HepG2 (cell line): ENCODE data around the gene RNASE13. TPM values are rescaled to one million over a fixed set of nuclear protein-coding genes. Genes with fewer than 3 reads are reported as not detected.

Source experiments
- ATF7 ChIP-seq, 2 experiments: fragments of 450-650 bp in 1 of 2; sonication (generic) in 1 of 2; formaldehyde crosslinking in 1 of 2; IDR thresholded peaks; 2 replicates each; pipeline versions ENCODE4 v1.4.0 to v1.6.1; 2016 to 2020; ENCODE audit warnings: antibody characterized with exemption in 1 of 2, mild to moderate bottlenecking in 1 of 2, missing genetic modification reagents in 1 of 2
- BORCS8-MEF2B ChIP-seq: sonication (generic); formaldehyde crosslinking; IDR thresholded peaks from 2 replicates; pipeline ENCODE4 v1.8.0; 2022; ENCODE audit warnings: mild to moderate bottlenecking, missing genetic modification reagents
- EZH2 ChIP-seq: conservative IDR thresholded peaks from 2 replicates; pipeline ENCODE4 v1.6.1; 2012; ENCODE audit warnings: mild to moderate bottlenecking, low read depth, low read length, moderate library complexity
- GABPA ChIP-seq, 2 experiments: IDR thresholded peaks; 2 replicates each; pipeline ENCODE4 v1.6.1; 2011 to 2016; ENCODE audit warnings: low read depth in 2 of 2, low read length in 1 of 2, missing biosample characterization in 1 of 2, missing genetic modification characterization in 1 of 2
- HBP1 ChIP-seq: IDR thresholded peaks from 2 replicates; pipeline ENCODE4 v1.6.1; 2016; ENCODE audit warnings: low read depth, control low read depth
- MAFF ChIP-seq: IDR thresholded peaks from 2 replicates; pipeline ENCODE4 v1.6.1; 2011; ENCODE audit warnings: low read depth, low read length, improper control_type of control experiment
- PITX1 ChIP-seq: sonication (generic); formaldehyde crosslinking; IDR thresholded peaks from 2 replicates; pipeline ENCODE4 v1.5.1; 2020; ENCODE audit warnings: mild to moderate bottlenecking, missing genetic modification reagents
- PRDM10 ChIP-seq: sonication (generic); formaldehyde crosslinking; IDR thresholded peaks from 2 replicates; pipeline ENCODE4 v1.4.0; 2020; ENCODE audit warnings: low read depth, missing genetic modification reagents
- RAD51 ChIP-seq: fragments of 450-650 bp; IDR thresholded peaks from 2 replicates; pipeline ENCODE4 v1.6.1; 2016; ENCODE audit warnings: borderline replicate concordance
- RFXAP ChIP-seq: sonication (generic); formaldehyde crosslinking; IDR thresholded peaks from 2 replicates; pipeline ENCODE4 v1.4.0; 2020; ENCODE audit warnings: missing genetic modification reagents, borderline replicate concordance
- SMARCC2 ChIP-seq: fragments of 450-650 bp; IDR thresholded peaks from 2 replicates; pipeline ENCODE4 v1.6.1; 2017; ENCODE audit warnings: antibody characterized with exemption, mild to moderate bottlenecking
- STAT6 ChIP-seq: sonication (generic); formaldehyde crosslinking; IDR thresholded peaks from 2 replicates; pipeline ENCODE4 v1.4.0; 2020; ENCODE audit warnings: missing genetic modification reagents, mild to moderate bottlenecking, borderline replicate concordance
- THYN1 ChIP-seq: sonication (generic); formaldehyde crosslinking; IDR thresholded peaks from 2 replicates; pipeline ENCODE4 v1.8.1; 2023; ENCODE audit warnings: low read depth, mild to moderate bottlenecking, moderate library complexity, missing genetic modification reagents, borderline replicate concordance
- ZKSCAN5 ChIP-seq: sonication (generic); formaldehyde crosslinking; IDR thresholded peaks from 2 replicates; pipeline ENCODE4 v1.5.1; 2020; ENCODE audit warnings: mild to moderate bottlenecking, missing genetic modification reagents
- ZMYM2 ChIP-seq: sonication (generic); formaldehyde crosslinking; IDR thresholded peaks from 2 replicates; pipeline ENCODE4 v1.8.0; 2022; ENCODE audit warnings: mild to moderate bottlenecking, missing genetic modification reagents
- ZNF232 ChIP-seq: sonication (generic); formaldehyde crosslinking; IDR thresholded peaks from 2 replicates; pipeline ENCODE4 v1.4.0; 2020; ENCODE audit warnings: missing genetic modification reagents, borderline replicate concordance
- ZNF275 ChIP-seq: sonication (generic); formaldehyde crosslinking; IDR thresholded peaks from 2 replicates; pipeline ENCODE4 v1.8.0; 2022; ENCODE audit warnings: missing genetic modification reagents, mild to moderate bottlenecking, inconsistent platforms, borderline replicate concordance
- ZNF430 ChIP-seq: sonication (generic); formaldehyde crosslinking; IDR thresholded peaks from 2 replicates; pipeline ENCODE4 v1.9.0; 2021; ENCODE audit warnings: mild to moderate bottlenecking, missing genetic modification reagents
- ZNF556 ChIP-seq: sonication (generic); formaldehyde crosslinking; IDR thresholded peaks from 2 replicates; pipeline ENCODE4 v1.4.0; 2020; ENCODE audit warnings: mild to moderate bottlenecking, missing genetic modification reagents, borderline replicate concordance
- ZNF557 ChIP-seq: sonication (generic); formaldehyde crosslinking; IDR thresholded peaks from 2 replicates; pipeline ENCODE4 v1.4.0; 2020; ENCODE audit warnings: missing genetic modification reagents
- ZSCAN31 ChIP-seq: sonication (generic); formaldehyde crosslinking; IDR thresholded peaks from 2 replicates; pipeline ENCODE4 v1.5.0; 2020; ENCODE audit warnings: low read depth, mild to moderate bottlenecking, missing genetic modification reagents
- polyA plus RNA-seq, 8 experiments: library from polyadenylated mRNA; depleted of rRNA in 3 of 8; stranded (reverse) in 7 of 8; unstranded in 1 of 8; fragments of >200 nt; fragmentation: Illumina TruSeq in 4 of 8; extraction: Trizol in 4 of 8; gene quantifications; 2 replicates each; pipeline versions ENCODE4 v1.2.1 to v1.2.3, GENCODE V29; 2011 to 2016; ENCODE audit warnings: low read depth in 4 of 8, missing spikeins in 1 of 8, mixed read lengths in 1 of 8; ENCODE audit not compliant: insufficient read depth in 1 of 8
- total RNA-seq, 5 experiments: library from RNA; depleted of rRNA; stranded (reverse); fragments of >200 nt; fragmentation: Illumina TruSeq; extraction: Trizol; gene quantifications; 2 replicates each; pipeline ENCODE4 v1.2.3, GENCODE V29; 2016; ENCODE audit warnings: low read depth in 1 of 5

The RNASE13 gene
- total and polyA plus RNA-seq, 2 of the 13 experiments (the other 11 are each of a cell fraction or from before 2014, with no cell fraction given) = 1.0 TPM; not detected in 1

GRCh38 chr14:21014761-21015190, 19.8 kb downstream of the RNASE13 start (continued):
- peak; percentile 76; the same call in 1 of the 2 replicates for TF ChIP-seq PRDM10 (CRISPR knock-in tag)
- no peak for TF ChIP-seq ZNF557 (CRISPR knock-in tag)
- TF ChIP-seq ZNF275 = no peak
- TF ChIP-seq ZNF430 = no peak
- no peak for TF ChIP-seq RAD51
- TF ChIP-seq SMARCC2 = no peak
- no peak for TF ChIP-seq HBP1 (CRISPR knock-in tag)
- TF ChIP-seq BORCS8-MEF2B = no peak
- TF ChIP-seq PITX1 = no peak; the same call in 1 of the 2 replicates
- no peak for TF ChIP-seq ZMYM2 (CRISPR knock-in tag)
- TF ChIP-seq ATF7 (IDR thresholded peaks at IDR 0.05) = no peak
- TF ChIP-seq ATF7 (CRISPR knock-in tag; IDR thresholded peaks at IDR 0.05) = no peak
- TF ChIP-seq RFXAP (CRISPR knock-in tag) = no peak
- peak; percentile 59; the same call in 1 of the 2 replicates for TF ChIP-seq STAT6
- TF ChIP-seq ZNF232 (CRISPR knock-in tag) = no peak
- TF ChIP-seq GABPA (IDR thresholded peaks at IDR 0.05; ENCODE audit: low read depth, low read length) = no peak
- no peak for TF ChIP-seq GABPA (CRISPR knock-in tag; IDR thresholded peaks at IDR 0.05; ENCODE audit: low read depth)
- no peak for TF ChIP-seq MAFF
- TF ChIP-seq ZNF556 (CRISPR knock-in tag) = no peak
- TF ChIP-seq ZKSCAN5 (CRISPR knock-in tag) = no peak
- TF ChIP-seq ZSCAN31 (CRISPR knock-in tag) = no peak
- TF ChIP-seq EZH2 = no peak
- no peak for TF ChIP-seq THYN1
